Hepatocyte (in vitro differentiated cells): ENCODE measurements around the gene VCAN. TPM values are rescaled to one million over a fixed set of nuclear protein-coding genes. Genes with fewer than 3 reads are reported as not detected.

Experiments used
- DNase-seq: peaks from one replicate; pipeline ENCODE4 v3.0.0-alpha.2; 2016; ENCODE audit warnings: low spot score
- H2AFZ ChIP-seq: fragments of 200-600 bp; sonication (generic); 2 replicates; pipeline ENCODE4 v1.6.0; 2016; ENCODE audit warnings: antibody characterized with exemption, mild to moderate bottlenecking
- H3K27ac ChIP-seq: fragments of 200-600 bp; sonication (generic); 2 replicates; pipeline ENCODE4 v1.5.1; 2016; ENCODE audit warnings: mild to moderate bottlenecking
- H3K27me3 ChIP-seq: fragments of 200-600 bp; sonication (generic); 2 replicates; pipeline ENCODE4 v1.6.1; 2016
- H3K36me3 ChIP-seq: fragments of 200-600 bp; sonication (generic); replicated peaks from 2 replicates; pipeline ENCODE4 v1.5.1; 2016; ENCODE audit warnings: low read depth; ENCODE audit not compliant: insufficient read depth
- H3K4me1 ChIP-seq: fragments of 200-600 bp; sonication (generic); 2 replicates; pipeline ENCODE4 v1.5.1; 2016; ENCODE audit warnings: mild to moderate bottlenecking, moderate library complexity; ENCODE audit not compliant: insufficient read depth
- H3K4me2 ChIP-seq: fragments of 200-600 bp; sonication (generic); 2 replicates; pipeline ENCODE4 v1.6.0; 2016
- H3K4me3 ChIP-seq: fragments of 200-600 bp; sonication (generic); 2 replicates; pipeline ENCODE4 v1.5.1; 2016; ENCODE audit warnings: mild to moderate bottlenecking
- H3K79me2 ChIP-seq: fragments of 200-600 bp; sonication (generic); 2 replicates; pipeline ENCODE4 v1.6.0; 2017; ENCODE audit warnings: mild to moderate bottlenecking
- H3K9me2 ChIP-seq: fragments of 200-600 bp; sonication (generic); replicated peaks from 2 replicates; pipeline ENCODE4 v1.6.0; 2017; ENCODE audit warnings: mild to moderate bottlenecking; ENCODE audit not compliant: insufficient read depth
- H3K9me3 ChIP-seq: fragments of 200-600 bp; sonication (generic); 2 replicates; pipeline ENCODE4 v1.5.1; 2016; ENCODE audit warnings: low read depth, mild to moderate bottlenecking
- H4K20me1 ChIP-seq: fragments of 200-600 bp; sonication (generic); 2 replicates; pipeline ENCODE4 v1.6.0; 2016; ENCODE audit warnings: mild to moderate bottlenecking; ENCODE audit not compliant: insufficient read depth, poor library complexity, severe bottlenecking
- CTCF ChIP-seq: fragments of 200-600 bp; sonication (generic); IDR thresholded peaks from 2 replicates; pipeline ENCODE4 v1.5.1; 2016; ENCODE audit warnings: antibody characterized with exemption, mild to moderate bottlenecking; ENCODE audit not compliant: poor library complexity
- EZH2 ChIP-seq: fragments of 200-600 bp; sonication (generic); IDR thresholded peaks from 2 replicates; pipeline ENCODE4 v1.6.1; 2016; ENCODE audit warnings: antibody characterized with exemption, mild to moderate bottlenecking, borderline replicate concordance
- EZH2phosphoT487 ChIP-seq: fragments of 200-600 bp; sonication (generic); IDR thresholded peaks from one replicate; pipeline ENCODE4 v1.6.1; 2018; ENCODE audit warnings: antibody characterized with exemption, mild to moderate bottlenecking, low read depth, moderate library complexity; ENCODE audit not compliant: unreplicated experiment, severe bottlenecking
- WGBS: methylation state at CpG from one replicate; pipeline ENCODE4 v1.1.6; 2016; ENCODE audit warnings: low lambda C conversion rate; ENCODE audit errors: missing lambda C conversion rate; 5-methylcytosine and 5-hydroxymethylcytosine counted together
- polyA plus RNA-seq: library from polyadenylated mRNA; unstranded; fragments of >200 nt; fragmentation: Nextera tagmentation; extraction: Ambion mirVana; gene quantifications from 2 replicates; pipeline ENCODE4 v1.2.1, GENCODE V29; 2016
- total RNA-seq: library from RNA; depleted of rRNA; stranded (reverse); fragments of >200 nt; gene quantifications from 2 replicates; pipeline ENCODE4 v1.2.3, GENCODE V29; 2014

The VCAN gene
- total and polyA plus RNA-seq, 2 experiments from 2014 or later = 104 to 398 TPM

- peaks cover 7% of the 10 kb centered on the region for H3K4me1 ChIP-seq
- H3K79me2 ChIP-seq = peaks cover 11% of the 10 kb centered on the region
- no peaks in the 10 kb centered on the region for H4K20me1 ChIP-seq
- no peaks in the 10 kb centered on the region for H3K27me3 ChIP-seq
- H2AFZ ChIP-seq = no peak overlapping the region
- no peaks in the 10 kb centered on the region for H3K36me3 ChIP-seq
- no peaks in the 10 kb centered on the region for H3K9me2 ChIP-seq
- 62% methylated on average over 2 of the region's 2 CpGs for WGBS
- no peaks in the 10 kb centered on the region for H3K9me3 ChIP-seq
- DNase-seq = no peak
- H3K4me3 ChIP-seq = no peak overlapping the region
- H3K4me2 ChIP-seq = no peak overlapping the region
- peak overlapping the region; percentile 1 for H3K27ac ChIP-seq
- no peak for TF ChIP-seq EZH2phosphoT487
- TF ChIP-seq CTCF = no peak
- no peak for TF ChIP-seq EZH2
These were observed 50.9 kb downstream of the VCAN start for GRCh38 chr5:83522446-83522845.

DNA sequence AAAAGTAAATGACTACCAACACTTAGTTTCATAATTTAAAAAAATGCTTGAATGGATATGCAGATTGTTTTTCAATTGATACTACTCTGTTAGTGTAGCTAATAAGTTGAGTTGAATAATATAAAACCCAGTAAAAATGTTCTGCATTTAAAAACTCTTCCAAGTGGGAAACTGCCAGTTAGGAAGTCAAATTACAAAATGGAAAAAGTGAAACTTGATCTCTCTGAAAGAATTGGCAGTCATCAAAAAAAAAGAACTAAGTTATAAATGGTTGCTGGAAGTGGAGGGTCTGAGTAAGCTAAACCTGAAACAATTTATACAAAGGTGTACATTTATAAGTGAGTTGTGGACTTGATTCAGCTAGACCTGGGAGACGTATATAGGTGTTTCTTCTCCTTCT, 52.4 kb downstream of the VCAN start:
- H3K27ac ChIP-seq = peak overlapping the region; percentile 25
- H3K9me3 ChIP-seq = no peaks in the 10 kb centered on the region
- no peaks in the 10 kb centered on the region for H3K36me3 ChIP-seq
- H3K9me2 ChIP-seq = no peaks in the 10 kb centered on the region
- H3K4me3 ChIP-seq = no peak overlapping the region
- 68% methylated on average over 1 of the region's 1 CpG for WGBS
- DNase-seq = no peak
- TF ChIP-seq EZH2 = no peak
- no peak for TF ChIP-seq EZH2phosphoT487
- TF ChIP-seq CTCF = no peak
- H2AFZ ChIP-seq = no peak overlapping the region
- no peaks in the 10 kb centered on the region for H3K27me3 ChIP-seq
- peaks cover 7% of the 10 kb centered on the region for H3K4me1 ChIP-seq
- H4K20me1 ChIP-seq = no peaks in the 10 kb centered on the region
- H3K79me2 ChIP-seq = peaks cover 10% of the 10 kb centered on the region
- no peak overlapping the region for H3K4me2 ChIP-seq

DNA sequence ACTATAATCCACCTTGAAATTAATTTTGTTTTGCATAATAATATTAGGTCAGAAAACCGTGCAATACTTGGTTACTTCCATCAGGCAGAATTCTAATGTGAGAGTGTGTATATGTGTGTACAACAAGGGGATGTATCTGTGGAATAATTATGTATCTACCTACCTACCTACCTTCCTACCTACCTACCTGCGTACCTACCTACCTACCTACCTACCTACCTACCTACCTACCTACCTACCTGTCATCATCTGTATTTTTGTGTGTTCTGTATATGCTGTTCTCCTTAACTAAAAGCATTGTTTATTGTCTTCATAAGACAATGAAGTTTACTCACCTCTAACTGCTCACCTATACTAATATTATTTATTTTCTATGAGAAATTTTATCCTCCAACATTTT, 52.8 kb downstream of the VCAN start:
- Histone ChIP-seq H3K27me3 (no peaks in the 10 kb centered on the region), H3K4me3 (no peak overlapping the region), H3K9me2 (no peaks in the 10 kb centered on the region), H3K9me3 (no peaks in the 10 kb centered on the region), H3K79me2 (peaks cover 8% of the 10 kb centered on the region), H3K4me2 (no peak overlapping the region), H3K36me3 (no peaks in the 10 kb centered on the region), H3K27ac (peak overlapping the region; percentile 25), H3K4me1 (peaks cover 7% of the 10 kb centered on the region), H2AFZ (no peak overlapping the region), H4K20me1 (no peaks in the 10 kb centered on the region)
- no peak for DNase-seq
- WGBS = 92% methylated on average over 2 of the region's 2 CpGs
- TF ChIP-seq EZH2phosphoT487 = no peak

DNA sequence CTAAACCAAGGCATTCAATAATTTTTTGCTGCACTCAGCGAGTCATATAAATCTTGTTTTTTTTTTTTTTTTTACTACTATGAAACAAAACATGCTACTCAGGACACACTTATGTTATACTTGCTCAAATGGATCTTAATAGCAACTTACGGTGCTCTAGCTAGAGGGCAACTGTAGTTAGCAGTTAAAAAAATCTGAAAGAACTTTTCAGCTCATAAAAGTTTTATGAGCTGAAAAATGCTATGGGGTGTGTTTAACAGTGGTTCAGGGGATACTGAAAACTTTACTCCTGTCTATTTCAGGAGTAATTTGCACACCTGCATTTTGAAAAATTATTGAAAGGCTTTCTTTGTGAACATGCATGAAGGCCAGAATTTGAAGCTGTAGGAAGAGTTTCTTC, 53.4 kb downstream of the VCAN start:
- no peaks in the 10 kb centered on the region for H4K20me1 ChIP-seq
- H3K9me2 ChIP-seq = no peaks in the 10 kb centered on the region
- H2AFZ ChIP-seq = no peak overlapping the region
- DNase-seq = no peak
- H3K27ac ChIP-seq = no peak overlapping the region
- no peak overlapping the region for H3K4me3 ChIP-seq
- H3K79me2 ChIP-seq = peaks cover 14% of the 10 kb centered on the region
- no peaks in the 10 kb centered on the region for H3K36me3 ChIP-seq
- WGBS = 60% methylated on average over 2 of the region's 2 CpGs
- H3K4me2 ChIP-seq = no peak overlapping the region
- no peaks in the 10 kb centered on the region for H3K9me3 ChIP-seq
- H3K27me3 ChIP-seq = no peaks in the 10 kb centered on the region
- TF ChIP-seq EZH2phosphoT487 (no peak), CTCF (no peak), EZH2 (no peak)
- peaks cover 7% of the 10 kb centered on the region for H3K4me1 ChIP-seq
